Calu3 (cell line): ENCODE results near the gene BID. TPM values are rescaled to one million over a fixed set of nuclear protein-coding genes. Genes with fewer than 3 reads are reported as not detected.

Experiments
- Bru-seq: library from RNA; stranded (reverse); fragments of 400-500 nt; gene quantifications from one replicate; lab custom pipeline; 2021; lab: Mats Ljungman, UMichigan
- BruChase-seq, 2 experiments: library from RNA; stranded (reverse); fragments of 400-500 nt; gene quantifications; one replicate each; lab custom pipeline; 2021; lab: Mats Ljungman, UMichigan
- BruUV-seq: library from RNA; stranded (reverse); fragments of 400-500 nt; replicated peaks from 2 replicates; lab custom pipeline; 2021; lab: Mats Ljungman, UMichigan
- CTCF ChIA-PET: fragments of 300-600 bp; sonication (Branson Sonifier 250); formaldehyde crosslinking; loops from one replicate; lab custom pipeline; 2022; ENCODE audit warnings: antibody characterized with exemption; lab: Charles Lee
- DNase-seq: peaks from one replicate; pipeline ENCODE4 v3.0.0; 2022
- H3K27ac Mint-ChIP-seq: one replicate; pipeline ENCODE4 v1.8.0; 2022; ENCODE audit warnings: mixed read lengths; ENCODE audit not compliant: unreplicated experiment
- H3K27me3 Mint-ChIP-seq: one replicate; pipeline ENCODE4 v1.8.0; 2022; ENCODE audit warnings: mixed read lengths; ENCODE audit not compliant: unreplicated experiment
- H3K36me3 Mint-ChIP-seq: one replicate; pipeline ENCODE4 v1.8.0; 2022; ENCODE audit warnings: mild to moderate bottlenecking, moderate library complexity, mixed read lengths; ENCODE audit not compliant: insufficient read depth, unreplicated experiment
- H3K4me1 Mint-ChIP-seq: one replicate; pipeline ENCODE4 v1.8.0; 2022; ENCODE audit warnings: mild to moderate bottlenecking, low read depth, mixed read lengths; ENCODE audit not compliant: unreplicated experiment
- H3K4me3 Mint-ChIP-seq: one replicate; pipeline ENCODE4 v1.8.0; 2022; ENCODE audit warnings: mild to moderate bottlenecking, low read depth, moderate library complexity, mixed read lengths; ENCODE audit not compliant: unreplicated experiment
- H3K9me3 Mint-ChIP-seq: one replicate; pipeline ENCODE4 v1.8.0; 2022; ENCODE audit warnings: low read depth, mixed read lengths; ENCODE audit not compliant: unreplicated experiment
- CTCF ChIP-seq: fragments of 200-600 bp; IDR thresholded peaks from one replicate; pipeline ENCODE4 v1.8.0; 2022; ENCODE audit warnings: antibody characterized with exemption; ENCODE audit not compliant: unreplicated experiment
- intact Hi-C: fragments of 100-400 bp; cut with micrococcal nuclease; formaldehyde crosslinking; loops from one replicate; pipeline ENCODE4 v1.10.0; 2022; ENCODE audit not compliant: unreplicated experiment
- long read RNA-seq: library from polyadenylated mRNA; stranded (forward); transcript quantifications from one replicate; pipeline ENCODE4 v2.0.0, GENCODE V29; 2022
- total RNA-seq: library from RNA; stranded (reverse); gene quantifications from 2 replicates; pipeline ENCODE4 v1.2.3, GENCODE V29; 2022

The BID gene
- total RNA-seq (99.3 and 103 TPM in 2 replicates), Bru-seq, nascent RNA (percentile 76 among the genes with signal in this experiment), BruChase-seq, experiment 1, labeled RNA remaining after a 6-hour chase (percentile 82 among the genes with signal in this experiment), BruChase-seq, experiment 2, labeled RNA remaining after a 2-hour chase (percentile 87 among the genes with signal in this experiment)
- long read RNA-seq, transcript BID-203 (4 exons, 1,879 nt) = minor isoform, 17 of 275 reads
- long read RNA-seq, transcript BID-204 (5 exons, 2,129 nt) = minor isoform, 9 of 275 reads
- long read RNA-seq, transcript BID-215 (6 exons, 2,199 nt) = major isoform, 220 of 275 reads
- long read RNA-seq, partial matches to known transcripts = 4 of 275 reads
- long read RNA-seq, other reads (novel, unspliced or antisense) = 19 of 275 reads

GRCh38 chr22:17774206-17774925, at the start of gene BID:
TSS of gene BID (minus strand) at chr22:17774469. CDS start at chr22:17750116, 24,353 bp downstream.
- CTCF ChIA-PET = interaction anchor here (1.1 to 3.5 kb wide), 3 partner anchors 7 to 32 kb away, joined by 3 to 23 read pairs (median 5); no protein-coding TSS in a partner anchor

GRCh38 chr22:17823964-17824363, 49.7 kb upstream of the BID start:
- no peak overlapping the region for H3K27ac Mint-ChIP-seq
- CTCF ChIA-PET = no interaction called here

More at GRCh38 chr22:17774206-17774925, at the start of gene BID:
- TF ChIP-seq CTCF = no peak
- peak; percentile 44 for DNase-seq
- Mint-ChIP-seq H3K9me3 (no peaks in the 10 kb centered on the region), H3K4me1 (peaks cover 31% of the 10 kb centered on the region), H3K27ac (peak within 1 kb of the TSS; percentile 68), H3K27me3 (no peaks in the 10 kb centered on the region), H3K4me3 (peak within 1 kb of the TSS; percentile 91), H3K36me3 (peaks cover 45% of the 10 kb centered on the region)
- no TSS peak for BruUV-seq
- intact Hi-C loops = no loop called here

GRCh38 chr22:17823226-17823625, 49.0 kb upstream of the BID start:
- no peak for DNase-seq
- CTCF ChIA-PET = no interaction called here
- H3K9me3 Mint-ChIP-seq = no peaks in the 10 kb centered on the region
- H3K4me3 Mint-ChIP-seq = no peak overlapping the region
- intact Hi-C loops = no loop called here
- H3K27me3 Mint-ChIP-seq = no peaks in the 10 kb centered on the region
- H3K36me3 Mint-ChIP-seq = peaks cover 6% of the 10 kb centered on the region
- no peaks in the 10 kb centered on the region for H3K4me1 Mint-ChIP-seq
- no peak overlapping the region for H3K27ac Mint-ChIP-seq
- TF ChIP-seq CTCF = no peak
- no TSS peak for BruUV-seq

More at GRCh38 chr22:17823964-17824363, 49.7 kb upstream of the BID start:
- H3K4me3 Mint-ChIP-seq = no peak overlapping the region
- H3K4me1 Mint-ChIP-seq = no peaks in the 10 kb centered on the region
- DNase-seq = no peak
- peaks cover 6% of the 10 kb centered on the region for H3K36me3 Mint-ChIP-seq
- intact Hi-C loops = no loop called here
- H3K9me3 Mint-ChIP-seq = no peaks in the 10 kb centered on the region
- BruUV-seq = no TSS peak
- no peaks in the 10 kb centered on the region for H3K27me3 Mint-ChIP-seq
- no peak for TF ChIP-seq CTCF

- no peak for DNase-seq
- H3K27me3 Mint-ChIP-seq = no peaks in the 10 kb centered on the region
- BruUV-seq = no TSS peak
- TF ChIP-seq CTCF = no peak
- H3K27ac Mint-ChIP-seq = no peak overlapping the region
- CTCF ChIA-PET = interaction anchor here (1.1 kb wide), 1 partner anchor 254 kb away, joined by 5 read pairs; no protein-coding TSS in a partner anchor
- intact Hi-C loops = no loop called here
- no peak overlapping the region for H3K4me3 Mint-ChIP-seq
- H3K36me3 Mint-ChIP-seq = no peaks in the 10 kb centered on the region
- no peaks in the 10 kb centered on the region for H3K9me3 Mint-ChIP-seq
- H3K4me1 Mint-ChIP-seq = no peaks in the 10 kb centered on the region
Observed at GRCh38 chr22:17822087-17822486, 47.8 kb upstream of the BID start.
